GM19467 (cell line): ENCODE results near the gene KIF16B.
A peak's percentile ranks its signal among the peaks of the same experiment; 100 is the strongest.

Source experiments
- ATAC-seq: cut with Tn5 transposase; IDR thresholded peaks from one replicate; pipeline ENCODE4 v1.9.1; 2021; ENCODE audit warnings: mild to moderate bottlenecking, moderate library complexity; ENCODE audit not compliant: unreplicated experiment

KIF16B gene, protein sequence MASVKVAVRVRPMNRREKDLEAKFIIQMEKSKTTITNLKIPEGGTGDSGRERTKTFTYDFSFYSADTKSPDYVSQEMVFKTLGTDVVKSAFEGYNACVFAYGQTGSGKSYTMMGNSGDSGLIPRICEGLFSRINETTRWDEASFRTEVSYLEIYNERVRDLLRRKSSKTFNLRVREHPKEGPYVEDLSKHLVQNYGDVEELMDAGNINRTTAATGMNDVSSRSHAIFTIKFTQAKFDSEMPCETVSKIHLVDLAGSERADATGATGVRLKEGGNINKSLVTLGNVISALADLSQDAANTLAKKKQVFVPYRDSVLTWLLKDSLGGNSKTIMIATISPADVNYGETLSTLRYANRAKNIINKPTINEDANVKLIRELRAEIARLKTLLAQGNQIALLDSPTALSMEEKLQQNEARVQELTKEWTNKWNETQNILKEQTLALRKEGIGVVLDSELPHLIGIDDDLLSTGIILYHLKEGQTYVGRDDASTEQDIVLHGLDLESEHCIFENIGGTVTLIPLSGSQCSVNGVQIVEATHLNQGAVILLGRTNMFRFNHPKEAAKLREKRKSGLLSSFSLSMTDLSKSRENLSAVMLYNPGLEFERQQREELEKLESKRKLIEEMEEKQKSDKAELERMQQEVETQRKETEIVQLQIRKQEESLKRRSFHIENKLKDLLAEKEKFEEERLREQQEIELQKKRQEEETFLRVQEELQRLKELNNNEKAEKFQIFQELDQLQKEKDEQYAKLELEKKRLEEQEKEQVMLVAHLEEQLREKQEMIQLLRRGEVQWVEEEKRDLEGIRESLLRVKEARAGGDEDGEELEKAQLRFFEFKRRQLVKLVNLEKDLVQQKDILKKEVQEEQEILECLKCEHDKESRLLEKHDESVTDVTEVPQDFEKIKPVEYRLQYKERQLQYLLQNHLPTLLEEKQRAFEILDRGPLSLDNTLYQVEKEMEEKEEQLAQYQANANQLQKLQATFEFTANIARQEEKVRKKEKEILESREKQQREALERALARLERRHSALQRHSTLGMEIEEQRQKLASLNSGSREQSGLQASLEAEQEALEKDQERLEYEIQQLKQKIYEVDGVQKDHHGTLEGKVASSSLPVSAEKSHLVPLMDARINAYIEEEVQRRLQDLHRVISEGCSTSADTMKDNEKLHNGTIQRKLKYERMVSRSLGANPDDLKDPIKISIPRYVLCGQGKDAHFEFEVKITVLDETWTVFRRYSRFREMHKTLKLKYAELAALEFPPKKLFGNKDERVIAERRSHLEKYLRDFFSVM (N-terminal part only)

DNA sequence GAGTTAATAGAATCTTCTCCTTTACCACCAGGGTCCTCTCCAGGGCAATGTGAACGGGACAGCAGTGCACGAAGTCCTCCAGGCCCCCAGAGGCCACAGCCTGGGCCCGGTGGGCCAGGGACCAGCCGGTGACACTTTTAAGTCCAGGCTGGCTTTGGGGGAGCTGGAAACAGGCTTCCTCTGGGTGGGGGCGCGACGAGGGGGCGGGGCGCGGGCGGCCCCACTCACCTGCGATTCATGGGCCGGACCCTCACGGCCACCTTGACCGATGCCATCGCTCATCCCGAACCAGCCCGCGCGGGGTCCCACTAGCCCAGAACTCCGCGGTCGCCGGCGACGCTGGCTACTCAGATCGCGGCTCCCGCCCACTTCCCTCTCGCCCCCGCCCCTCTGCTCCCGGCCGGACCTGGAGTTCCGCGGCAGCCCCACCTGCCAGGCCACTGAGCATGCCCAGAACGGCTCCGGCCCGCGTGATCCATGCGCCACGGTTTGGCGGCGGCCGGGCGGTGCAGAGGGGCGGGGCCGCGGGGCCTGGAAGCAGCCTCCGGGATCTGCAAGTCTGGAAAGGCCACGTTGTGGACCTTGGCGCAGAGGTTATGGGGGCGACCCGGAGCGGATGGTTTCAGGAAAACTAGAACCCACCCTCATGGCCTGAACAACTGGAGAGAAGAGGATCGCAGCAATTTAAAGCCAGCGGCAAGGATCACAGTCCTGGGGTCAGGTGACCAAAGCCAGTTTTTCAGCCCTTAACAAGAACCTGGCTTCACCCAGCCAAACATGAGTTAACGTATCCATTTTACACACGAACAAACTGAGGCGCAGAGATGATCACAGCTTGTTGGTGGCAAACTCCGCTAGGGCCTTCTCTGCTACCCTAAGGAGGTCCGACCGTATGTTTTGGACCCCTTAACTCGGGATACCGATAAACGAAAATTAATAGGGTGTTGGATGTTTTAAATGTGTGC lies at the start of gene KIF16B:
TSS of gene KIF16B (minus strand) at position 448 of the 965 bp plus-strand sequence. CDS start at position 275, 173 bp downstream.
- ATAC-seq, result peak; percentile 73

DNA sequence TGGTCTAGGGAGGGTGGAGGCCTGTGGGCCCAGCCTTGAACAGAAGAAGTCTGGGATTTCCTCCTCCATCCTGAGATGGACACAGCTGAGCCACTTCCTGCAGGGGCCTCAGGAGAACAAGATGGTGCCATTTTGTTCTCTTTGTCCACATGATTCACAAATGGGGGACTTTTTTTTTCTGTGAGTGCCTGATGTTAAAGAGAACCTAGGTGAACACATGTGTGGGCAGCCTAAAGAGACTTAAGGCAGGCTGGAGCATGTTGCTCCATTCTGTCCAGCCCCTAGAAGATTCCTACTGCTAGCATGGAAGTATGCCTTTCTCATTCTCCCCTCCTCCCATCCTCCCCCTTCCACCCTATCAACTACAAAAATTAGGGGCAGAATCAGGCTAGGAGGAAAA lies 49.3 kb upstream of the KIF16B start:
- ATAC-seq, result no peak

DNA sequence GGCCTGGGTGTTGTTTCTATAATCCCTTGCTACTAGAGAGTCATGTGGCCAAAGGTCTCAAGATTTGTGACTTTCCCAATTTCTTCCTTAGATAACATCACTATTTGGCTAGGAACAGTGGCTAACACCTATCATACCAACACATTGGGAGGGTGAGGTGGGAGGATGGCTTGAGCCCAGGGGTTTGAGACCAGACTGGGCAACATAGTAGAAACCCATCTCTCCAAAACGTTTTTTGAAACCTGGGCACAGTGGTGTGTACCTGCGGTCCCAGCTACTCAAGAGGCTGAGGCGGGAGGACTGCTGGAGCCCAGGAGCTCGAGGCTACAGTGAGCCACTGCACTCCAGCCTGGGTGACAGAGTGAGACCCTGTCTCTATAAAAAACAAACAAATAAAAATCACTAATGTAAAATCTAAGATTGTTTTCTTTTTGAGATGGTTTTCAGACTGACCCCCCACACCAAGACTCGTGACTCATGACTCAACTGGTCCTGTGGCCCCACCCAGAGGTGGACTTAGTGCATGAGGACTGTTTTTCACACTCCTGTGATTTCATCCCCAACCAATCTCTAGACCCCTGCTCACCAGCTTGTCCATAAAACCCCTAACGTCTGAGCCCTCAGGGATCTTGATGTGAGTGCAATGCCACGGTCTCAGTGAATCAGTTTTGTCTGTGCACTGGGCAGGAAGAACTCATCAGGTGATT lies 48.3 kb upstream of the KIF16B start:
- ATAC-seq, result no peak

DNA sequence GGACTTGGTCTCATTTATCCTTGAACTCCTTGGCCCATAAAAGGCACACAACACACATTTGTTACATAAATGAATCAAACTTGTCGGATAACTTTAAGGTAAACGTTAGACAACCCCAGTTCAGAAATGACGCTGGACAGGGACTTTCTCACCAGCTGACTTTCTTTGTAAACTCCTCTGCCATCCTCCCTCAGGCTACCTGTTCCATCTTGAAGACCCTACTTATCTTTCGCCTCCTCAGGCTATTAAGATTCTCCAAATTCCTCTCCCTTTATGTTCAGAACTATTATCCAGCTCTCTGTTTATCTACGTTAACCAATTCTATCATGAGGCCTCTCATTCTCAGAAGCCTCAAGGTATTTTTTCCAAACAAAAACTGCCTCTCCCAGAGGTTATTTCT lies 47.7 kb upstream of the KIF16B start:
- no peak for ATAC-seq

DNA sequence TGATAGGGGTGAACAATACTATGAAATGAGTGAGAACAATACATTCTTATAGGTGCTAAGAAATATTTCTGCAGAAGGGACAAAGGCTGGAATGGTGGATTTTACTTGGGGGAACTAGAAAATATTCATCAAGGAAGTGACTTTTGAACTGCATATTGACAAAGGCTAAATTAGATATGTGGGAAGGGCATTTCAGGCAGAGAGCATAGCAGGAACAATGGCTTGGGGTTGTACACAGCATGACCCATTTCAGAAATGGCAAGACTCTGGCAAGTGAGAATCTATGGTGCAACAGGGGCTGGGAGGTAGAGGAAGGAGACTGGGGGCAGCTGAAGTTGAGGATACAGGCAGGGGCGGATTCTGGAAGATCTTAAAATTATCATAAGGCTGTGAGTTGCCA lies 46.7 kb upstream of the KIF16B start:
- ATAC-seq, result no peak

DNA sequence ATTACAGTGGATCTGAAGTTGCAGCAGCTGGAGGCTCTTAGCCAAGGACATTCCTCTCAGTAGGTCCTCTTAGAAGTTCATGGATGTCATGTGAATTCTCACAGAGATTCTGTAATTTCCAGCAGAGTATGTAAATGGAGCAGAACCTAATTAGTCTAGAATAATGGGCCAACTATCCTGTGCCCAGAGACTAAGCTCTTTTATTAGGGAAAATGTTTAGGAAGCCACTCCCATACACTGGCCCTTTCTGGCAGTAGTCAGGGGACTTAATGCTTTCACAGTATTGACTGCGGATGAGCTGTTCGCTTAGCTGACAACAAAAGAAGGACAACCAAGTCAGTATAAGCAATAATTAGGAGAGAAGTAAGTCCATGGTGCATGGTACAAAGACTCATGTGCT lies 43.8 kb upstream of the KIF16B start:
- ATAC-seq, result no peak

DNA sequence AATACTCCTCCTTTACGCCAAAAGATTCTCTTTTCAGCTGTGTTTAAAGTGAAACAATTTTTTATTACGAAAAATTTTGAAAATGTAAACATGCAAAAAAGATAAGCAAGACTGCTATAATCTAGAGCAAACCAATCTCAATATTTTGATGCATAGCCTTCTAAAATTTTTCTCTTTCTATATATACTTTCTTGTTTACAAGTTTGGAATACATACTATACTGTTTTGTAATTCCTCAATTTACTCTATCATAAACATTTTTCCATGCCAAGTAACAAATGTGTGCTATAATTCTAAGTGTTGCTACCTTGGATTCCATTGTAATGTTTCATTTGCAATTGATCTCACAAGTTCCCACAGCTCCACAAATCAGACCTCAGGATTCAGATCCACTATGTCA lies 43.1 kb upstream of the KIF16B start:
- no peak for ATAC-seq

DNA sequence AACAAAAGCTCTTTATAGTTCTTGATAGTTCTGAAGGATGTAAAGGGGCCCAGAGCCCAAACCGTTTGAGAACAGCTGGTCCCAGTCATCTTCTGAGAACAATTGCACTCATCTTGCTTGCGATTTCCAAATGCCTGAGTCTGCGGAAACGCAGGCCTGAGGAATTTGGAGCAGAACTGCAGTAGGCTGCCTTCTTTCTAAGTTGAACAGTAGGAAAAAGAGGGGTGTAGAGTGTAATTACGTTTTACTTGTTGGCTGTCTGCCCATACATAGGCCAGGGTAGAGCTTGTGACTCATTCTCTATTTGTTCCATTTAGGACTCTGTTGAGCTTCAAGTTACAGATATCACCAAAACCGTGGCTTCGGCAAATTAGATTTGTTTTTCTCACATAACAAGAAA lies 42.0 kb upstream of the KIF16B start:
- no peak for ATAC-seq

DNA sequence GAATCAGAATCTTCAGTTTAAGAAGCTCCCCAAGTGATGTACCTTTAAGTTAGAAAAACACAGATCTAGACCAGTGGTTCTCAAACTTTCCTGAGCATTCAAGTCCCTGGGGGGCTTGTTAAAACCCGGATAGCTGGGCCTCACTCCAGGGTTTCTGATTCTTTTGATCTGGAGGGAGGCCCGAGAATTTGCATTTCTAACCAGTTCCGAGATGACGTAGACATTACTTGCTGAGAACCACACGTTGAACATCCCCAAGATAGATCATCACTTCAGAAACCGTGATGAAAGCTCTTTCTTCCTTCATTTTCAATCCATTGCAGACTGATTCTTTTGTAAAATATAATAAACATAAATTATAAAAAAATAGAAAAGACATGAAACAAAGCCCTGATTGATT lies 40.7 kb upstream of the KIF16B start:
- no peak for ATAC-seq

DNA sequence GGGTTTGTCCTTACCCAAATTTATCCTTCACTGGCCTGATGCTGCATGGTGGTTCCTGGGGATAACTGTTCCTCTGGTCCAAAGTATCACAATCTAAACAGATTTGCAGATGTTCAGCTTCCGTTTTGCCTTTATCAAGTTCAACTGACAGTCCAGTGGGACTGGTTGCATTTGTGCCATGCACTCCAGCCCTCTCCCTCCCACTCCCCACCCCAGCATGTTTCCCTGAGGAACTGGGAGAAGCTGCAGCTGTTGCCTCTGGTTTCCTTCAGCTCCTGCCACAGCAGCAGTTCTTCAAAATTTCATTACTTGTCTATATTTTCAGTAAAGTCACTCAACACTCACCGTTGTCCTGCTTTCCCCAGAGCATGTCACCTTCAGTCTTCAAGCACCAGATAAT lies 39.5 kb upstream of the KIF16B start:
- ATAC-seq, result no peak

DNA sequence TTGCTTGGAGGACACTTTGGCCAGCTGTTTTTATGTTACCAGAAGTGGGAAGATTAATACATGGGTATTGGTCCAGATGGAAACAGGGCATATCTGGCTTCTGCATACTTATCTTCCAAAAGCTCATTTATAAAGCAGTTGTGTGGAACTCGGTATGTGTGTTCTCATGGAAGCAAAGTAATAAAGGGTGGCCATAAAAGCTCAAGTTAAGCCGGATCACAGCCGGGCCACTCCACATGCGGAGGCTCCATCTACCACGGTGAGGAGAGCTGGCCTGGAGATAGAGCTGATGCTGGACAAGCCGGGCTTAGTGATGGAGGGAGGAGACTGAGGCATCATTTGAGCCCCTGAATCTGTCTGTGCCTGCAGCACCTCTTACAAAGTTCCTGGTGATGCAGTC lies 38.6 kb upstream of the KIF16B start:
- no peak for ATAC-seq

DNA sequence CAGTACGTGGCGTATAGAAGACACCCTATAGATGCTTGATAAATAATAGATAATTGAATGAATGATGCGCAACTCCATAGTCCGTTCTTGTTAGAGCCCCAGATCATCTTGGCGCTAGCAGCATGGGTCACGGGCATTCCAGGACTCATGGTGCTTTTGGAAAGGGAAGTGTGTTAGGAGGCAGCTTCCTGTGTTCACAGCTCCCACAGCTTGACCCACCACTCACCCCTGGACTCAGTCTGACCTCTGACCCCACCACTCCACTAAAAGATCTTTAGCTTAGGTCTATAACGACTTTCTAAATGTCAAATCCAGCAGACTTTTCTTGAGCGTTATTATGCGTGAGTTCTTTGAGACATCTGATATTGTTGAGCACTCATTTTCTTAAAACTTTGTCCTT lies 35.8 kb upstream of the KIF16B start:
- ATAC-seq, result no peak

DNA sequence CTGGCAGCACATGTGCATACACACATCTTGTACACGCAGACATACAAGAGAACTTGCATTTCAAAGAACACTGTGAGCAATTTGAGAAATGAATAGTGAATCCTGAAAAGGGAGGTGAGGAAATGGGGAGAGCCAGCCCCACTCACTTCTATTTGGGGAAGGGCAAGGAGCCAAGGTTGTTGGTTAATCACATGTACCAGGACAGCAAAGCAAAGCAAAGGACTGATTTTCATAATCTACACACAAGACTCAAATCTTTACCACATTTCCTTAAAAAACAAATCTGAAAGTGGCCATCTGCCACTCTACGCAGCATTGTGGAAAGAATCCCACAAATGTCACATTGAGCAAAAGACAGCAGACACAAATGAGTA lies 35.0 kb upstream of the KIF16B start:
- ATAC-seq, result no peak

DNA sequence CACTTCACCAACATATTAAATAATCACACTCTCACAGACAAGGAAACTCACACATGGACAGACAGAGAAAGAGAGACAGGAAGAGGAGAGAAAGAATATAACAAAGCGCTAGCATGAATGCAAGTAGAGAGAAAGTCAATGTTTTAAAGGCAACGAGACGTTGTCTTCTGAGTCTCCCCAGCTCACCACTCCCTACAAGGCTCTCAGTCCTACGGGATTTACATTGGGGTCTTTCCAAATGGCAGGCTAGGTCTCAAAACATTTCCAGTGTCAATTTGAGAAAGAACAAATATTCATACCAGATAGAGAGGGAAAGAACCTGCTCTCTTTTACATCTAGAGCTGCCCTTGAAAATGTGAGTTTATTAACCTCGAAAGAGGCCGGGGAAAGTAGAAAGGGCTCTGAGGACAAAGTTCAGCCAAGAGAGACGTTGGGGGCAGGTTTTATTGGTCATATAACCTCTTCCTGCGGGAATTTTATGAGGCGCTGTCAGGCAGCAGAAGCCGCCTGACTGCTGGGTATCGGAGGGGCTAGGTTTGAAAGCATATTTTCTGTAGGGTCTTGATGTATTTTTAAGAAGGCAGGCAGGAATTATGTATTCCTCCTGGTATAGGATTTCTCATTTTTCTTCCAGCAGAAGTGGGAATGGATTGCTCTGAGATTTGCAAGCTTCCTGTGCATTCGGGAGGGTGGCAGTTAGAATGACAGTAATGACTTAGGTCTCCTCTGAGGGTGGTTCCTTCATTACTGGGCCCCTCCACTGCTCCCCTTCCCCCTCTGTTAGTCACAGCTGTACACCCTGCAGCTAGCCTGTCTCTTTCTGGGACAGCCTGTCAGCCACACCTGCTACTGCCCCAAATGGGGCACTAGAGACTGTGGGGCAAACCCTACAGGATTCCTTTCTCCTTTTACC lies 34.4 kb upstream of the KIF16B start:
- no peak for ATAC-seq

DNA sequence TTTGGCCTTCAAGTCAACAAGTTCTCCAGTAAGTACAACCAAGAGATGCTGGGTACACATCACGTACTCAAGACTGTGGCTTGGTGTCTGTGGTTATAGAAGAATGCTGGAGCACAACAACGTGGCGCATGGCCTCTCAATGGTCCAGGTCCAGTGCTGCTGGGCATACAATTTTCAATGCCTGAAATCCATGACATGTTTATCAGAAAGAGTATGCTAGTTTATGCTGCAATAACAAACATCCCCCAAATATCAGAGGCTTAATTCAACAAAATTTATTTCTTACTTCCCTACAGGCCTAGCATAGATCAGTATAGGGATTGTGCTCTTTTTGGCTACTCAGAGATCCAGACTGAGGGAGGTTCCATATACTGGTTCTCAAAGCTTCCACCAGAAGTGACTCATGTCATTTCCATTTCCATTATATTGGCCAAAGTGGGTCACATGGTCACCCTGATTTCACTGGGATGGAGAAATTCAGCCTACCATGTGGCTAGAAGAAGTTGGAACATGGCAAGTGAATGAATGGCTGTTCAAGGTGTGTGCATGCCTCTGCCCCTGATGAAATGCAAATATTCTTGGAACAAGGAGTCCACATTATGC lies 33.3 kb upstream of the KIF16B start:
- ATAC-seq, result no peak

DNA sequence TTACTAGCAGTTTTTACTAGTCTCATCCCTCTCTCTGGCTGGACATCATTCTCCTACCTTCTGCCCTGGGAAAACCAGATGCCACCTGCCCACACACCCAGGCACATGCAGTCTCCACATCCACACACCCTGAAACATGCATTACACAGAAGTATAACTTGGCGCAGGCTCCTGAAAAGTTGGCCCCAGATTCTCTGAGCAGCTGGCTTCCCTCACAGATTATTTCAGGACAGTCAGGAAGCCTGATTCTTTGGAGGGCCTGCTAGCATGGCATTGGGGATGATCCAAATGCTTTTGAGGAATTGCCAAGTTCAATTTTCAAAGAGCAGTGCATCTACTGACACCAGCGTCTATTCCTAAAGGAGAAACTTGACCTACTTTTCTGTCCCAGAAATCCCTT lies 27.8 kb upstream of the KIF16B start:
- no peak for ATAC-seq

DNA sequence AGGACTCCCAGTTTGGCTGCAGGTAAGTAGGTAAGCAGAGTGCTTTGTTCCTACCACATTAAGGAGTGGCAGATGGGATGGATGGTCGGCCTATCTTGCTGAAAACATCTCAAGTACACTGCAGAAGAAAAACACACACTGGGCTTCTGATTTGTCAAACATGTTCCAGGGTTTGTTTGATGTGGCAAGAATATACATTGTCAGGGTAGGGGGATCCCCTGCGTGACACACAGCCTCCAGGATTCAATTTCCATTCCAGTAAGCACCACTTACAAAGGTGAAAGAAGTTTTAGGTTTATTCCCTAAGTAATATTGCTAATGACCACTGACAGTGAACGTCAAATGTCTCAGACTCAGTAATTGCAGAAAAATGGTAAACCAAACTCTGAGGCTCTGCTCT lies 26.0 kb upstream of the KIF16B start:
- no peak for ATAC-seq

DNA sequence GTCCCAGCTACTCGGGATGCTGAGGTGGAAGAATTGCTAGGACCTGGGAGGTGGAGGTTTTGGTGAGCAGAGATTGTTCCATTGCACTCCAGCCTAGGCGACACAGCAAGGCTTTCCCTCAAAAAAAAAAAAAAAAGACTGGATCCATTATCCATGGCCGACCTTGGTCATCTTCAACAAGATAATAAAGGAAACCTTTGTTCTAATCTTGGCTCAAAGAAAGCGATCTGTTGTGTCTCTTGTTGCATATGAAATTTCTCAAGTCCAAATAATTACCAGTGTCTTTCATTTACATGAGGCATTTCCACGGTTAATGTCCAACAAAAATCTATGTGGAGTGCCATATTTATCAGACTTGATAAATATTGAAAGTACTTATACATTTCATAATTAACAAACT lies 23.7 kb upstream of the KIF16B start:
- ATAC-seq, result no peak
